IMR-90 (cell line): ENCODE measurements around the gene PLIN4. TPM values are rescaled to one million over a fixed set of nuclear protein-coding genes. Genes with fewer than 3 reads are reported as not detected.

Experiments
- ATAC-seq: fragments of 200-7000 bp; cut with Tn5 transposase; 2 replicates; pipeline ENCODE4 v1.9.1; 2020; ENCODE audit warnings: low read depth, mild to moderate bottlenecking, moderate library complexity
- BruUV-seq: library from RNA; stranded (reverse); fragments of 400-500 nt; replicated peaks from 2 replicates; lab custom pipeline; 2021; lab: Mats Ljungman, UMichigan
- CTCF ChIA-PET: fragments of 300-600 bp; formaldehyde crosslinking; extraction: SDS; loops from one replicate; lab custom pipeline; 2021; ENCODE audit warnings: antibody characterized with exemption; lab: Yijun Ruan, JAX
- POLR2A ChIA-PET: fragments of 300-600 bp; sonication (Branson Sonifier 250); formaldehyde crosslinking; loops from one replicate; lab custom pipeline; 2022; ENCODE audit warnings: antibody characterized with exemption; ENCODE audit not compliant: unreplicated experiment; lab: Charles Lee
- DNase-seq: peaks from one replicate; pipeline ENCODE4 v3.0.0; 2013
- H2AFZ ChIP-seq: replicated peaks from 2 replicates; pipeline ENCODE3; 2013; ENCODE audit warnings: low read length, mild to moderate bottlenecking; ENCODE audit not compliant: poor library complexity
- H2AK5ac ChIP-seq: 2 replicates; pipeline ENCODE4 v1.6.1; 2013; ENCODE audit warnings: low read depth, low read length, inconsistent platforms
- H2AK9ac ChIP-seq: replicated peaks from 2 replicates; pipeline ENCODE3; 2013; ENCODE audit warnings: mild to moderate bottlenecking, low read depth, low read length, moderate library complexity; ENCODE audit not compliant: poor library complexity
- H2BK120ac ChIP-seq: 2 replicates; pipeline ENCODE4 v1.6.1; 2013; ENCODE audit warnings: low read depth, low read length, inconsistent platforms
- H2BK15ac ChIP-seq: 3 replicates; pipeline ENCODE4 v1.6.1; 2013; ENCODE audit warnings: low read depth, low read length, inconsistent platforms
- H2BK20ac ChIP-seq: 2 replicates; pipeline ENCODE4 v1.6.1; 2013; ENCODE audit warnings: low read depth, mild to moderate bottlenecking, inconsistent platforms, low read length, moderate library complexity
- H2BK5ac ChIP-seq: 2 replicates; pipeline ENCODE4 v1.6.1; 2013; ENCODE audit warnings: mild to moderate bottlenecking, low read depth, low read length, inconsistent platforms; ENCODE audit not compliant: poor library complexity, severe bottlenecking
- H3K14ac ChIP-seq: replicated peaks from 2 replicates; pipeline ENCODE4 v1.6.1; 2013; ENCODE audit warnings: low read depth, low read length, inconsistent platforms
- H3K18ac ChIP-seq: 2 replicates; pipeline ENCODE4 v1.6.1; 2013; ENCODE audit warnings: low read depth, low read length, control low read depth
- H3K23ac ChIP-seq: 2 replicates; pipeline ENCODE4 v1.6.1; 2013; ENCODE audit warnings: low read depth, low read length, inconsistent platforms
- H3K27ac ChIP-seq: 2 replicates; pipeline ENCODE4 v1.5.1; 2013; ENCODE audit warnings: mild to moderate bottlenecking, control low read depth, low read length; ENCODE audit not compliant: insufficient read depth
- H3K27me3 ChIP-seq: 2 replicates; pipeline ENCODE4 v1.6.1; 2013; ENCODE audit warnings: low read length; ENCODE audit not compliant: control insufficient read depth, insufficient read depth
- H3K36me3 ChIP-seq: 2 replicates; pipeline ENCODE4 v1.6.1; 2013; ENCODE audit warnings: low read length, mixed read lengths; ENCODE audit not compliant: control insufficient read depth, insufficient read depth
- H3K4ac ChIP-seq: 2 replicates; pipeline ENCODE4 v1.6.1; 2013; ENCODE audit warnings: low read depth, low read length, inconsistent platforms
- H3K4me1 ChIP-seq: 2 replicates; pipeline ENCODE4 v1.6.1; 2013; ENCODE audit warnings: low read length, mixed read lengths; ENCODE audit not compliant: control insufficient read depth, insufficient read depth
- H3K4me2 ChIP-seq: 2 replicates; pipeline ENCODE4 v1.6.1; 2013; ENCODE audit warnings: low read depth, mild to moderate bottlenecking, control low read depth, low read length, moderate library complexity
- H3K4me3 ChIP-seq: 2 replicates; pipeline ENCODE4 v1.5.1; 2013; ENCODE audit warnings: low read depth, mild to moderate bottlenecking, control low read depth, low read length, moderate library complexity; ENCODE audit not compliant: insufficient read depth
- H3K56ac ChIP-seq: 2 replicates; pipeline ENCODE4 v1.6.1; 2013; ENCODE audit warnings: low read length, inconsistent platforms; ENCODE audit not compliant: insufficient read depth; ENCODE audit errors: extremely low read depth
- H3K79me1 ChIP-seq, 2 experiments: 2 replicates each; pipeline ENCODE4 v1.6.1; 2013; ENCODE audit warnings: low read length in 2 of 2, inconsistent platforms in 1 of 2, low read depth in 1 of 2
- H3K9ac ChIP-seq: 2 replicates; pipeline ENCODE4 v1.6.1; 2013; ENCODE audit warnings: low read depth, low read length, control low read depth
- H3K9me1 ChIP-seq: 2 replicates; pipeline ENCODE4 v1.6.1; 2013; ENCODE audit warnings: low read length, inconsistent platforms; ENCODE audit not compliant: insufficient read depth
- H3K9me3 ChIP-seq: 2 replicates; pipeline ENCODE4 v1.6.1; 2013; ENCODE audit warnings: low read length; ENCODE audit not compliant: control insufficient read depth, insufficient read depth
- H4K20me1 ChIP-seq: 2 replicates; pipeline ENCODE4 v1.6.1; 2013; ENCODE audit warnings: low read length, inconsistent platforms; ENCODE audit not compliant: insufficient read depth
- H4K5ac ChIP-seq: 2 replicates; pipeline ENCODE4 v1.6.1; 2013; ENCODE audit warnings: mild to moderate bottlenecking, low read depth, low read length, control low read depth
- H4K8ac ChIP-seq, 2 experiments: 2 replicates each; pipeline ENCODE4 v1.6.1; 2013; ENCODE audit warnings: low read depth in 2 of 2, low read length in 2 of 2, control low read depth in 1 of 2, inconsistent platforms in 1 of 2
- H4K91ac ChIP-seq: 2 replicates; pipeline ENCODE4 v1.6.1; 2013; ENCODE audit warnings: low read depth, low read length, inconsistent platforms; ENCODE audit not compliant: insufficient read depth
- BHLHE40 ChIP-seq: fragments of 150-350 bp; IDR thresholded peaks from 2 replicates; pipeline ENCODE4 v1.6.1; 2016; ENCODE audit warnings: mild to moderate bottlenecking, low read depth, low read length
- CEBPB ChIP-seq: IDR thresholded peaks from 2 replicates; pipeline ENCODE4 v1.6.1; 2012; ENCODE audit warnings: low read depth, low read length, improper control_type of control experiment
- CHD1 ChIP-seq: IDR thresholded peaks from 2 replicates; pipeline ENCODE4 v1.6.1; 2012; ENCODE audit warnings: low read depth, low read length, improper control_type of control experiment
- FOS ChIP-seq: fragments of 150-350 bp; IDR thresholded peaks from 2 replicates; pipeline ENCODE4 v1.6.1; 2016; ENCODE audit warnings: low read depth, low read length
- MAFK ChIP-seq: IDR thresholded peaks from 2 replicates; pipeline ENCODE4 v1.6.1; 2012; ENCODE audit warnings: low read depth, low read length, improper control_type of control experiment
- MAZ ChIP-seq: IDR thresholded peaks from 2 replicates; pipeline ENCODE4 v1.6.1; 2012; ENCODE audit warnings: low read depth, mild to moderate bottlenecking, low read length, improper control_type of control experiment, moderate library complexity, borderline replicate concordance
- MXI1 ChIP-seq: IDR thresholded peaks from 2 replicates; pipeline ENCODE4 v1.6.1; 2012; ENCODE audit warnings: low read depth, mild to moderate bottlenecking, low read length, moderate library complexity, borderline replicate concordance
- NFE2L2 ChIP-seq: fragments of 150-350 bp; IDR thresholded peaks from 2 replicates; pipeline ENCODE4 v1.6.1; 2016; ENCODE audit warnings: low read depth, mild to moderate bottlenecking, low read length
- POLR2A ChIP-seq: IDR thresholded peaks from 2 replicates; pipeline ENCODE4 v1.6.1; 2012; ENCODE audit warnings: mild to moderate bottlenecking, low read depth, low read length
- RAD21 ChIP-seq: IDR thresholded peaks from 2 replicates; pipeline ENCODE4 v1.6.1; 2012; ENCODE audit warnings: low read length, improper control_type of control experiment
- RCOR1 ChIP-seq: IDR thresholded peaks from 2 replicates; pipeline ENCODE4 v1.6.1; 2012; ENCODE audit warnings: mild to moderate bottlenecking, low read length, improper control_type of control experiment; ENCODE audit not compliant: insufficient replicate concordance
- SMC3 ChIP-seq: fragments of 150-350 bp; IDR thresholded peaks from 2 replicates; pipeline ENCODE4 v1.6.1; 2016; ENCODE audit warnings: low read depth, mild to moderate bottlenecking, antibody characterized with exemption, low read length, moderate library complexity
- WGBS, 2 experiments: methylation state at CpG; one replicate each; pipeline versions ENCODE4 v1.1.5 to v1.1.7; 2013; ENCODE audit warnings: missing lambda C conversion rate in 2 of 2; ENCODE audit not compliant: insufficient read length in 1 of 2; ENCODE audit errors: extremely low coverage in 2 of 2; 5-methylcytosine and 5-hydroxymethylcytosine counted together
- dilution Hi-C: fragments of 300-500 bp; cut with HindIII; formaldehyde crosslinking; loops from one replicate; pipeline ENCODE4 v1.14.3; 2018; ENCODE audit warnings: low sequenced_read_pairs; ENCODE audit not compliant: unreplicated experiment
- in situ Hi-C: fragments of 300-500 bp; cut with MboI; formaldehyde crosslinking; loops from 3 replicates; pipeline ENCODE4 v1.14.3; 2019; ENCODE audit warnings: low sequenced_read_pairs, inconsistent platforms, mixed read lengths
- intact Hi-C: fragments of 100-400 bp; cut with micrococcal nuclease; formaldehyde crosslinking; loops from 2 replicates; pipeline ENCODE4 v1.10.0; 2022
- polyA plus RNA-seq, 3 experiments: library from polyadenylated mRNA; depleted of rRNA; stranded (reverse); fragments of >200 nt; gene quantifications; 2 replicates each; pipeline ENCODE4 v1.2.3, GENCODE V29; 2012; ENCODE audit warnings: low replicate concordance in 1 of 3
- total RNA-seq: library from RNA; depleted of rRNA; stranded (reverse); fragments of >200 nt; gene quantifications from 2 replicates; pipeline ENCODE4 v1.2.3, GENCODE V29; 2012
- TF ChIP-seq, protein P1 (sequence below): fragments of 150-350 bp; IDR thresholded peaks from 2 replicates; pipeline ENCODE4 v1.6.1; 2017; ENCODE audit warnings: mild to moderate bottlenecking, antibody characterized with exemption, low read length, low read depth
- TF ChIP-seq, protein P2 (sequence below): conservative IDR thresholded peaks from 2 replicates; pipeline ENCODE4 v1.5.1; 2012; ENCODE audit warnings: mild to moderate bottlenecking, low read depth, low read length, improper control_type of control experiment

Gene PLIN4
- total and polyA plus RNA-seq, 2 of the 4 experiments (the other 2 are of a cell fraction) = under 0.01 to 0.09 TPM

DNA sequence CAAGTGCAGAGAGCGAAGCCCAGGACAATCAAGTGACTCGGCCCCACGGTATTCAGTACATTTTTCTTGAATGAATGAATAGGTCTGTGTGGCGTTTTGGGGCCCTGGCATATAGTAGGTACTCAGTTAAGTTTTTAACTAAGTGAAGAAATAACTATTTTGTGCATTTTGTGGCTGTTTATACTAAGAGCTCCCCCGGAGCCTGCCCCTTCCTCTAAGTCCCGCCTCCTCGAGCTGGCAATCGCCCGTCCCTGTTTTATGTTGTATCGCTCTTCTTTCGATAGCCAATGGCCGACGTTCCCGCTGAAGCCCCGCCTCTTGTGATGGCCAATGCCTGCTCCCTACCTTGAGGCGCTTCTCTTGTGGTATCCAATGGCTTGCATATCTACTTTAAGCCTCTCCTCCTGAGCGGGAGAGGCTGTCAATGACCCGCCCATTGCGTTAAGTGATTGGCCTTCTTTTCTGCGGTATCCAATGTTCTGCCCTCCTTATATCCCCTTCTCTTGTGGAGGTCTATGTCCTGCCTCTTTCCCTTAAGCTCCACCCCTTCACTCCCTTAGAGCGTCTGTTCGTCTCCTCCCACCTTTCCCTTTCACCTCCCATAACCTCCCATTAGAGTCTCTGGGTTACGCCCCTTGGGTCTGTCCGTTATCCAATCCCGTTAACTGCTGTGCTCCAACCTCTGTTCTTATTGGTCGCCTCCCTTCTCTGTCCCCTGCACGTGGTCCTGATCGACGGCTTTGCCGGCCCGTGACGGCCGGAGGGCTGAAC is 46.7 kb downstream of the PLIN4 start (continued):
- TF ChIP-seq SMC3 (no peak), RAD21 (no peak)

- Histone ChIP-seq H2BK5ac (no peak overlapping the region), H2BK120ac (no peak overlapping the region), H2AK9ac (no peak overlapping the region), H2BK20ac (no peak overlapping the region), H3K27ac (no peak overlapping the region), H3K14ac (no peak overlapping the region), H4K8ac (no peak overlapping the region), H3K4ac (no peak overlapping the region), H2AK5ac (no peak overlapping the region), H3K4me3 (no peak overlapping the region), H4K20me1 (no peaks in the 10 kb centered on the region), H3K36me3 (no peaks in the 10 kb centered on the region), H2BK15ac (no peak overlapping the region), H3K18ac (no peak overlapping the region), H3K4me2 (no peak overlapping the region), H3K9me1 (0 out of 2 replicates have a peak, but pooled peaks cover 2% of the 10 kb centered on the region), H4K5ac (no peak overlapping the region), H3K56ac (no peak overlapping the region), H3K4me1 (no peaks in the 10 kb centered on the region), H2AFZ (no peak overlapping the region), H3K9ac (no peak overlapping the region), H3K9me3 (no peaks in the 10 kb centered on the region), H3K23ac (no peak overlapping the region), H4K91ac (no peak overlapping the region), H3K79me1 (0 out of 4 replicates have a peak, but pooled peaks cover 0 to 3% of the 10 kb centered on the region in 2 experiments), H3K27me3 (no peaks in the 10 kb centered on the region)
- WGBS, 2 experiments = no CpG with 5 or more reads among the region's 3 CpGs
- dilution Hi-C loops = no loop called here
- DNase-seq (no peak), ATAC-seq (no peak)
- BruUV-seq = no TSS peak
- POLR2A ChIA-PET = no interaction called here
- in situ Hi-C loops = no loop called here
- CTCF ChIA-PET = no interaction called here
- intact Hi-C loops = no loop called here
- TF ChIP-seq CHD1 (no peak), MAZ (no peak), RCOR1 (no peak), SMC3 (no peak), CEBPB (no peak), RAD21 (no peak), MXI1 (no peak), BHLHE40 (no peak), MAFK (no peak), FOS (no peak), NFE2L2 (no peak), POLR2A (no peak)
- TF ChIP-seq, protein P1, sequence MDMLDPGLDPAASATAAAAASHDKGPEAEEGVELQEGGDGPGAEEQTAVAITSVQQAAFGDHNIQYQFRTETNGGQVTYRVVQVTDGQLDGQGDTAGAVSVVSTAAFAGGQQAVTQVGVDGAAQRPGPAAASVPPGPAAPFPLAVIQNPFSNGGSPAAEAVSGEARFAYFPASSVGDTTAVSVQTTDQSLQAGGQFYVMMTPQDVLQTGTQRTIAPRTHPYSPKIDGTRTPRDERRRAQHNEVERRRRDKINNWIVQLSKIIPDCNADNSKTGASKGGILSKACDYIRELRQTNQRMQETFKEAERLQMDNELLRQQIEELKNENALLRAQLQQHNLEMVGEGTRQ = no peak
- TF ChIP-seq, protein P2, sequence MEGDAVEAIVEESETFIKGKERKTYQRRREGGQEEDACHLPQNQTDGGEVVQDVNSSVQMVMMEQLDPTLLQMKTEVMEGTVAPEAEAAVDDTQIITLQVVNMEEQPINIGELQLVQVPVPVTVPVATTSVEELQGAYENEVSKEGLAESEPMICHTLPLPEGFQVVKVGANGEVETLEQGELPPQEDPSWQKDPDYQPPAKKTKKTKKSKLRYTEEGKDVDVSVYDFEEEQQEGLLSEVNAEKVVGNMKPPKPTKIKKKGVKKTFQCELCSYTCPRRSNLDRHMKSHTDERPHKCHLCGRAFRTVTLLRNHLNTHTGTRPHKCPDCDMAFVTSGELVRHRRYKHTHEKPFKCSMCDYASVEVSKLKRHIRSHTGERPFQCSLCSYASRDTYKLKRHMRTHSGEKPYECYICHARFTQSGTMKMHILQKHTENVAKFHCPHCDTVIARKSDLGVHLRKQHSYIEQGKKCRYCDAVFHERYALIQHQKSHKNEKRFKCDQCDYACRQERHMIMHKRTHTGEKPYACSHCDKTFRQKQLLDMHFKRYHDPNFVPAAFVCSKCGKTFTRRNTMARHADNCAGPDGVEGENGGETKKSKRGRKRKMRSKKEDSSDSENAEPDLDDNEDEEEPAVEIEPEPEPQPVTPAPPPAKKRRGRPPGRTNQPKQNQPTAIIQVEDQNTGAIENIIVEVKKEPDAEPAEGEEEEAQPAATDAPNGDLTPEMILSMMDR = no peak
Observed at GRCh38 chr19:4467835-4468234, 50.5 kb downstream of the PLIN4 start.
